SK-N-SH treated with all-trans-retinoic acid at 6 μM for 48 hours (cell line): Measurements from ENCODE around the gene DXO.
A peak's percentile ranks its signal among the peaks of the same experiment; 100 is the strongest.
"Not testable (repeated sequence)": the region's sequence is repeated elsewhere in the genome, so short reads cannot be mapped to it uniquely, and the experiment has no call there.

ENCODE experiments used
- ATAC-seq: fragments of 200-7000 bp; cut with Tn5 transposase; 3 replicates; pipeline ENCODE4 v1.9.1; 2020; ENCODE audit warnings: mild to moderate bottlenecking, moderate library complexity
- BACH2 ChIP-seq: fragments of 250-450 bp; sonication (Bioruptor Pico); IDR thresholded peaks from 2 replicates; pipeline ENCODE4 v1.9.0; 2021; ENCODE audit warnings: mild to moderate bottlenecking, borderline replicate concordance
- CSDC2 ChIP-seq: fragments of 250-450 bp; sonication (Bioruptor Pico); IDR thresholded peaks from 2 replicates; pipeline ENCODE4 v1.5.0; 2020; ENCODE audit warnings: mild to moderate bottlenecking, moderate library complexity
- ESRRG ChIP-seq: fragments of 250-450 bp; sonication (Bioruptor Pico); IDR thresholded peaks from 2 replicates; pipeline ENCODE4 v1.6.1; 2021; ENCODE audit warnings: mild to moderate bottlenecking
- PPARA ChIP-seq: fragments of 250-450 bp; sonication (Bioruptor Pico); IDR thresholded peaks from 2 replicates; pipeline ENCODE4 v1.5.0; 2020; ENCODE audit warnings: mild to moderate bottlenecking, borderline replicate concordance

DXO gene

DNA sequence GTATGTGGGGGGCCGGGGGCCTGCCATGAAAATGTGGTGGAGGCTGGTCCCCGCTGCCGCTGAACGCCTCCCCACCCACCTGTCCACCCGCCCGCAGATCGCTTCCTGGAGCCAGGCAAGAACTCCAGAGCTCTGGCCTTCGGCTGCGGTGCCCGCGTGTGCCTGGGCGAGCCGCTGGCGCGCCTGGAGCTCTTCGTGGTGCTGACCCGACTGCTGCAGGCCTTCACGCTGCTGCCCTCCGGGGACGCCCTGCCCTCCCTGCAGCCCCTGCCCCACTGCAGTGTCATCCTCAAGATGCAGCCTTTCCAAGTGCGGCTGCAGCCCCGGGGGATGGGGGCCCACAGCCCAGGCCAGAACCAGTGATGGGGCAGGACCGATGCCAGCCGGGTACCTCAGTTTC lies 36.1 kb upstream of the DXO start:
- peak; percentile 59 for ATAC-seq

DNA sequence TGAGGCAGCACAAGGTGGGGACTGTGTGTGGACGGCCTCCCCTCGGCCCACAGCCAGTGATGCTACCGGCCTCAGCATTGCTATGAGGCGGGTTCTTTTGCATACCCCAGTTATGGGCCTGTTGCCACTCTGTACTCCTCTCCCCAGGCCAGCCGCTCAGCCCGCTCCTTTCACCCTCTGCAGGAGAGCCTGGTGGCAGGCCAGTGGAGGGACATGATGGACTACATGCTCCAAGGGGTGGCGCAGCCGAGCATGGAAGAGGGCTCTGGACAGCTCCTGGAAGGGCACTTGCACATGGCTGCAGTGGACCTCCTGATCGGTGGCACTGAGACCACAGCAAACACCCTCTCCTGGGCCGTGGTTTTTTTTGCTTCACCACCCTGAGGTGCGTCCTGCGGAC lies 35.1 kb upstream of the DXO start:
- not testable (repeated sequence) for ATAC-seq

DNA sequence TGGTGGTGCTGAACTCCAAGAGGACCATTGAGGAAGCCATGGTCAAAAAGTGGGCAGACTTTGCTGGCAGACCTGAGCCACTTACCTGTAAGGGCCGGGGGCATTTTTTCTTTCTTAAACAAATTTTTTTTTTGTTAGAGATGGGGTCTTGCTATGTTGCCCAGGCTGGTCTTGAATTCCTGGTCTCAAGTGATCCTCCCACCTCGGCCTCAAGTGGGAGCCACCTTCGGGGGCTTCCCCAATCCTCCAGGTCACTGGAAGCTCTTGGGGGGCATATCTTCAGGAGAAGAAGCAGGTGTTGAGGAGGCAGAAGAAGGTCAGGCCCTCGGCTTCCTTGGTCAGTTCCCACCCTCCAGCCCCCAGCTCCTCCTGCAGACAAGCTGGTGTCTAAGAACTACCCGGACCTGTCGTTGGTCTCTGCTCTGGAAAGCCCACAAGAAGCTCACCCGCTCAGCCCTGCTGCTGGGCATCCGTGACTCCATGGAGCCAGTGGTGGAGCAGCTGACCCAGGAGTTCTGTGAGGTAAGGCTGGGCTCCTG lies 34.1 kb upstream of the DXO start:
- not testable (repeated sequence) for ATAC-seq

DNA sequence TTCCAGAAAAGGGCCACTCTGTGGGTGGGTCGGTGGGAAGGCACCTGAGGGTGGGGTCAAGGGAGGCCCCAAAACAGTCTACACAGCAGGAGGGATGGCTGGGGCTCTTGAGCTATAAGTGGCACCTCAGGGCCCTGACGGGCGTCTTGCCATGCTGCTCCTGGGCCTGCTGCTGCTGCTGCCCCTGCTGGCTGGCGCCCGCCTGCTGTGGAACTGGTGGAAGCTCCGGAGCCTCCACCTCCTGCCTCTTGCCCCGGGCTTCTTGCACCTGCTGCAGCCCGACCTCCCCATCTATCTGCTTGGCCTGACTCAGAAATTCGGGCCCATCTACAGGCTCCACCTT lies 33.6 kb upstream of the DXO start:
- not testable (repeated sequence) for ATAC-seq

DNA sequence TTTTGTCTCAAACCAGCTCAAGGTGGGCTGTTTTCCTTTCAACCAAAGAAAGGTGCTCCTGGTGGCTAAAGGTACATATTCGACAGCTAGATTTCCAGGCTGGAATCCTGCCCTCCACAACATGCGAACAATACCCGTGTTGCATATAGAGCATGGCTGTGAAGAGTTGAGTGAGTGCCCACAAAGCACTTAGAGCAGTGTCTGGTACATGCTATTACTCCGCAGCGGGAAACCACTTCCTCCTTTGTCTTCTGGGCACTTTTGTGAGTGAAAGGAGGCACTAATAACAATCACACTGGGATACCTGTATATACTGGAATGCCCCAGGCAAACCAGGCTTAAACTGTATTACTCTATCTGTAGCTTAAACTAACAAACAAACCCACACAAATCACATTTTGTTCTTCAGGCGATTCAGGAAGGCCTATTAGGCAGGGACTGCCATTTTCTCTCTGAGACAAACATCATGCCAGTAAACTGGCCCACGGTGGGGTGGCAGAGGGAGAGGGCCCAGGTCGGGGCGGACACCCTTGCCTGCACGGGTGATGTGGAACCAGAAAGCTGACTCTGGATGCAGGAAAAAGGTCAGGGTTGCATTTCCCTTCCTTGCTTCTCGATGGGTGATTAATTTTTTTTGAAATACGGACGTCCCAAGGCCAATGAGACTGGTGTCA lies 33.1 kb upstream of the DXO start:
- ATAC-seq, result 0 out of 3 replicates have a peak, but pooled peaks have one; percentile 7

DNA sequence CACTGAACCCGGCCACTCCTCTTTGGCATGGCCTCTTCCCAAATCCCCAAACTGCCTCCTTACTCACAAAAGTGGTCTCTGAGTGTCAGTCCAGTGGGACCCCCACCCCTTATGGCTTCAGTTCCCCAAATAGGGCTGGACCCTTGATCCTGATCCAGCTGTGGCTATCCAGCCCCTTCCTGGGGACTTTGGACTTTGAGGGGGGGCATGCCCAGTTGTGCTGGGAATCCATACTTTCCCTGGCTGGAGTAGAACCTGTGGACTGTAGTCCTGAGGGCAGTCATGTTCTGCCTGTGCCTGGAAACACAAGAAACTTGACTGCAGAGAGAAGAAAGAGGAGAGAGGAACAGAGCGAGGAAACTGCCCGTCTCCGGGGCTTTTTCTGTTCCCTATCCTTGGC lies 32.5 kb upstream of the DXO start:
- not testable (repeated sequence) for ATAC-seq

DNA sequence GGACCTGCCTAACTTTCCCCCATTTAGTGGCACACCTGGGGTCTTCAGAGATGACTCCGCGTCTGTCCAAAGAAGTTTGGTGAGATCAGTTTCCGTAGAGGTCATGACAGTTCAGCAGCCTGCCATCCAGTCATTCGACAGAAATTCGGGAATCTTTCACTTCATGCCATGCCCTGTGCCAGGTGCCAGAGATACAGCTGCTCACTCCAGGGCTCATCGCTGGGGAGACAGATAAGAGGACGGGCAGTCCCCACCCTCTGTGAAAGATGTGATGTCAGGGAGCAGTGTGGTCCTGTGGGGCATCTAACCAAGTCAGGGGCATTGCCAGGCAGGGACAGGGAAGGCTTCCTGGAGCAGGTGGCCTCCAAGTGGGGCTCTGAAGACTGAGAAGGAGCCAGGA lies 31.4 kb upstream of the DXO start:
- not testable (repeated sequence) for ATAC-seq

DNA sequence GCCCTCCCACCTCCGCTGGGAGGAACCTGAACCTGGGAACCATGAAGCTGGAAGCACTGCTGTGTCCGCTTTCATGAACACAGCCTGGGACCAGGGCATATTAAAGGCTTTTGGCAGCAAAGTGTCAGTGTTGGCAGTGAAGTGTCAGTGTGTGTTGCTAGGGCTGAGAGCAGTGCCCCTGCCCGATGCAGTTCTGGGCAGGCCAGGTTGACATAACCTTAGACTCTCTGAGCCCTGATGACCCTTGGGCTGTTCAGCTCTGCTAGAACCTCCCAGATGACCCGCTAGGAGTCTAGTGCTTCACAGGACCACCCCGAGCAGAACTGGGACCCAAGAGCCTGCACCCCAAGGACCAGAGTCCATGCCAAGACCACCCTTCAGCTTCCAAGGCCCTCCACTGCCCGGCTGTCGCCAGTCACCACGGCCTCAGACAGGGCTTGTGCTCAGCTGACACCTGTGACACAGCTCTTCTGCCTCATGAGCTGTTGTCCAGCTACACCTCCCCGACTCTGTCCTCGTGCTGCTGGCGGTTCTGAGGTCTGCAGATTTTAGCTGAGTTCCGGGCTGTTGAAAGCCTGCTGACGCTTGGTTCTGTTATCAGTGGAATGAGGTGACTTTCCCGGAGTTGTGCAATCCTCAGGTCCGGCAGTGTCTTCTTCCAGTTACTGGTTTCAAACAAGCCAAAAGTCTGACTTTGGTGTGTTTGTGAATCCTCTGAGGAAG lies 30.8 kb upstream of the DXO start:
- not testable (repeated sequence) for ATAC-seq

DNA sequence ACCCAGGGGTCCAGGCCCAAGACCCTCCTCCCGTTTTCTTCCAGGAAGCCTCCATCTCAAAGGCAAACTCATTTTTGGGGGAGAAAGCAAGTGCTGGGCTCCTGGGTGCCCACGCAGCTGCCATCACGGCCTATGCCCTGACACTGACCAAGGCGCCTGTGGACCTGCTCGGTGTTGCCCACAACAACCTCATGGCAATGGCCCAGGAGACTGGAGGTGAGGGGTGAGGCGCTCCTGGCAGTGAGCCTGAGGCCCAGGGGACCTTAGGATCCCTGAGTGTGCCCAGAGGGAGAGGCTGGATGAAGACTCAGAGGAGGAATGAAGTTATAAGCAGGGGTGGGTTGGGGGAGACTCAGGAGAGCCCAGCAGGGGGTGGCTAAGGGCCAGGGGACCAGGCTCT lies 24.4 kb upstream of the DXO start:
- ATAC-seq, result not testable (repeated sequence)

DNA sequence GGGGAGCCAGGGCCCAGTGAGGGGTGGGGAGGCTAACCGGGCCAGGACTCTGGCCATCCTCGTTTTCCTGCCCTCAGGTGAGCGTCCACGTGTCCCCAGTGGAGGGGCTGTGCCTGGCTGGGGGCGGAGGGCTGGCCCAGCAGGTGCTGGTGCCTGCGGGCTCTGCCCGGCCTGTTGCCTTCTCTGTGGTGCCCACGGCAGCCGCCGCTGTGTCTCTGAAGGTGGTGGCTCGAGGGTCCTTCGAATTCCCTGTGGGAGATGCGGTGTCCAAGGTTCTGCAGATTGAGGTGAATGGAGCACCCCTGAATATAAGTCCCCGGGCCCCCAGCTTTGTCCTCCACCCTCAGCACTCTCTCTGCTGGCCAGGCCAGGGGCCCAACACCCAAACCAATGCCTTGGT lies 22.5 kb upstream of the DXO start:
- not testable (repeated sequence) for ATAC-seq

DNA sequence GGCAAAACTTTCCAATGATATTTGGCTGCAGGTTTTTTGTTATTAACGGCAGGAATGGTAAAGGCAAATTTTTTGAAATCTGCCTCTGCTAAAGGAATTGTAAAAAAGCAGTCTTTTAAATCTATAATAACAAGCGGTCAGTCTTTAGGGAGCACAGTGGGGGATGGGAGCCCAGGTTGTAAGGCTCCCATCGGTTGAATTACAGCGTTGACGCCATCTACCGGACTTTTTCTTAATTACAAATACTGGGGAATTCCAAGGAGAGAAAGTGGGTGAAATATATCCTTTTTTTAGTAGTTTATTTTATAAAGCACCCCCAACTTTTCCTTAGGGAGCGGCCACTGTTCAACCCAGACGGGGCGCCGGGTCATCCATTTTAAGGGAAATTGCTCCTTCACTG lies 17.4 kb upstream of the DXO start:
- peak; percentile 54; the same call in 2 of the 3 replicates for ATAC-seq

DNA sequence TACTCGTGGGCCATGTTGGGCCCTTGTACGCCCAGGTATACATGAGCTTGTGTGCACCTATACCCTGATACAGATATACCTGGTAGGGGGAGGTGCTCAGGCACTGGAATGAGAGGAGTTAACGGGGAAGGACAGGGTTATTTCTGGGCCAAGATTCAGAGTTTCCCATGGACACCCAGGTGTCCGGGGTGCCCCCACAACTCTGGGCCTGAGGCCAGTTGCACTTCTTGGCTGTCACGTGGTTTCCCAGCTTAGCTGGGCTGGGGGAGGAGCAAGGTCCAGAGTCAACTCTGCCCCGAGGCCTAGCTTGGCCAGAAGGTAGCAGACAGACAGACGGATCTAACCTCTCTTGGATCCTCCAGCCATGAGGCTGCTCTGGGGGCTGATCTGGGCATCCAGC lies 9.8 kb upstream of the DXO start, which contains the start of gene C4A:
C4A (plus strand) TSS at position 314 of the 400 bp plus-strand sequence; CDS start at position 365, 51 bp downstream.
- not testable (repeated sequence) for ATAC-seq

DNA sequence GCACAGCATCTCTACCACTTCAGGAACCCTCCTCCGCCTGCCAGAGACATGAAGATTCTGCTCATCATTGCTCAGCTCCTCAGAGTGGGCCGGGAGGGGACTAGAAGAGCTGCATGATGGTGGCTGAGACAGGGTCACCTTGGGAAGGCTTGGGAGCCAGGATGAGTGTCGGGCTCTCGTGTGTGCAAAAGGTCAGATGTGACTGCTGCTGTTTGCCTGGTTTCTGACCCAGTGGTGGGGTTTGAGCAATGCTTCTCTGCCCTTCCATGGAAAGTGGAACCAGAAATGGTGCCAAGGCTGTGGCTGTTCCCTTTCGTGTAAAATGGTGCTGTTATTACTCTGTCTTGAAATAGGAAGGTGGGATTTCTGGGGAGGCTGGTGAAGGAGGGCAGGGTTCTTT lies 9.1 kb upstream of the DXO start:
- ATAC-seq, result not testable (repeated sequence)

DNA sequence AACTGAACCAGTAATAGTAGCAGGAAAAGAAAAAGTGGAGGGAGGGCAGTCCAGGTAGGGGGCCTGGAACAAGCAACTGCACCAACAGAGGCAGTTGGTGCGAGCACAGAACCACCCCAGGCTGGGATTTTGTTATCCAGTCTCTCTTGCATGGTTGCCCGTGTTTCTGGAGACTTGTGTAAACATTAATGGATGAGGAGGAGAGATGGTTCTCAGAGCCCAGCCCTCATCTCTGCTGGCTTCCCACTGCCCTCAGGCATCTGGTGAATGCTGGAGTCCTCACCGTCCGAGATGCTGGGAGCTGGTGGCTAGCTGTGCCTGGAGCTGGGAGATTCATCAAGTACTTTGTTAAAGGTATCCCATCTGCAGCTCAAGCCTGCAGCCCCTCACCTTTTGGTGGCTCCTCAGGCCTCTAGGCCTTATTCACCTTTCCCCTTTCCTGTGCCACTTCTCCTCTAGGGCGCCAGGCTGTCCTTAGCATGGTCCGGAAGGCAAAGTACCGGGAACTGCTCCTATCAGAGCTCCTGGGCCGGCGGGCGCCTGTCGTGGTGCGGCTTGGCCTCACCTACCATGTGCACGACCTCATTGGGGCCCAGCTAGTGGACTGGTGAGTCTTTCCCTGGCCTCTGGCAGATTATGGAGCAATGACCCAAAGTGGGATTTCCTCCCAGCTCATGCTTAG lies 8.4 kb upstream of the DXO start:
- not testable (repeated sequence) for ATAC-seq

DNA sequence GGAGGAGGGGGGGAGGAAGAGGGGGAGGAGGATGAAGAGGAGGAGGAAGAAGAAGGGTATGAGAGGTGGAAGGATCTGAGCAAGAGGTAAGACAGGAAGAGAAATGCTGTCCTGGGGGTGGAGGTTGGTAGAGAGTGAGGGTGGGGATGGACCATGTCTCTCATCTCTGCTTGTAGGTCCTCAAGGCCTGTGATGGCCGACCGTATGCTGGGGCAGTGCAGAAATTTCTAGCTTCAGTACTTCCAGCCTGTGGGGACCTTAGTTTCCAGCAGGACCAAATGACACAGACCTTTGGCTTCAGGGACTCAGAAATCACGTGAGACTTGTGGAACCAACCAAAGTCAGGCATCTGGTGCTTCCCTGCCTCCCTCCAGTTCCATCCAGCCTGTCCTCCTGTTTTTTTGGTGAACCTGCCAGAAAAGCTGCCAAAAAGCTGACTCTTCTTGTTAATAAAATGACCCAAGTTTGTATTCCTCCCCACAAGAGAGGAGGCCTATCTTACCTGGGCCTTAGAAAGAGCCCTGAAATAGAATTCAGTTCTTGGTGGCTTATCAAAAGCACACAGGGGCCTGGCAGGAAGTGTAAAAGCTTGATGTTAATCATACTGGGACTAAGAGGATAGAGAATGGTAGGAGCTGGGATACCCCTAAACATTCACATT lies 7.4 kb upstream of the DXO start:
- TF ChIP-seq ESRRG (CRISPR knock-in tag) (no peak), PPARA (CRISPR knock-in tag) (no peak), CSDC2 (no peak), BACH2 (CRISPR knock-in tag) (no peak)
- TF ChIP-seq, all 23 proteins: peak for 0
- ATAC-seq, result no peak
